ENCODE data around the gene IGF2BP1.
"Not testable (repeated sequence)": the region's sequence is repeated elsewhere in the genome, so short reads cannot be mapped to it uniquely, and the experiment has no call there.

IGF2BP1 gene

GRCh38 chr17:49054342-49055092 lies 57.3 kb downstream of the IGF2BP1 start:
- no peak for DNase-seq (ENCODE audit: low read depth)

GRCh38 chr17:49055181-49055927 lies 58.2 kb downstream of the IGF2BP1 start:
- no peak for DNase-seq (ENCODE audit: low read depth)

GRCh38 chr17:49061524-49061943 lies 64.3 kb downstream of the IGF2BP1 start:
- DNase-seq (ENCODE audit: low read depth), result no peak

GRCh38 chr17:49063652-49064051 lies 66.5 kb downstream of the IGF2BP1 start:
- DNase-seq (ENCODE audit: low read depth), result no peak

GRCh38 chr17:49067163-49067562 lies 70.0 kb downstream of the IGF2BP1 start:
- DNase-seq (ENCODE audit: low read depth), result no peak

- no peak for DNase-seq (ENCODE audit: low read depth)
These were observed 72.5 kb downstream of the IGF2BP1 start for GRCh38 chr17:49069585-49070273.

GRCh38 chr17:49071106-49071505 lies 73.9 kb downstream of the IGF2BP1 start:
- DNase-seq (ENCODE audit: low read depth), result no peak

GRCh38 chr17:49074851-49075540 lies 77.8 kb downstream of the IGF2BP1 start:
- no peak for DNase-seq (ENCODE audit: low read depth)

GRCh38 chr17:49076573-49077384 lies 79.6 kb downstream of the IGF2BP1 start:
- no peak for DNase-seq (ENCODE audit: low read depth)

- no peak for DNase-seq (ENCODE audit: low read depth)
These were observed 81.1 kb downstream of the IGF2BP1 start for GRCh38 chr17:49078248-49078647.

GRCh38 chr17:49079840-49080663 lies 82.9 kb downstream of the IGF2BP1 start:
- no peak for DNase-seq (ENCODE audit: low read depth)

- DNase-seq (ENCODE audit: low read depth), result no peak
These were observed 85.0 kb downstream of the IGF2BP1 start for GRCh38 chr17:49082231-49082630.

GRCh38 chr17:49085046-49085445 lies 87.9 kb downstream of the IGF2BP1 start:
- not testable (repeated sequence) for DNase-seq (ENCODE audit: low read depth)

- DNase-seq (ENCODE audit: low read depth), result no peak
These were observed 88.6 kb downstream of the IGF2BP1 start for GRCh38 chr17:49085565-49086315.

GRCh38 chr17:49086316-49086605 lies 89.1 kb downstream of the IGF2BP1 start:
- no peak for DNase-seq (ENCODE audit: low read depth)

- no peak for DNase-seq (ENCODE audit: low read depth)
These were observed 89.5 kb downstream of the IGF2BP1 start for GRCh38 chr17:49086649-49087048.

- no peak for DNase-seq (ENCODE audit: low read depth)
These were observed 91.9 kb downstream of the IGF2BP1 start for GRCh38 chr17:49089094-49089493.

GRCh38 chr17:49090878-49091594 lies 93.9 kb downstream of the IGF2BP1 start:
- no peak for DNase-seq (ENCODE audit: low read depth)

GRCh38 chr17:49093131-49093530 lies 95.9 kb downstream of the IGF2BP1 start:
- DNase-seq (ENCODE audit: low read depth), result no peak
